ENCODE results near the gene SNAP23. TPM values are rescaled to one million over a fixed set of nuclear protein-coding genes. Genes with fewer than 3 reads are reported as not detected.

The SNAP23 gene
- total RNA-seq, 1 experiment from 2014 or later: 63.2 TPM

GRCh38 chr15:42499858-42500609 is 4.6 kb downstream of the SNAP23 start:
- Histone ChIP-seq H3K23me2 (ENCODE audit: insufficient read length, low read depth, low read length, poor library complexity, severe bottlenecking) (peaks cover 7% of the 10 kb centered on the region), H3K9ac (ENCODE audit: extremely low read depth, insufficient read length, low read length) (no peak overlapping the region), H4K5ac (ENCODE audit: insufficient read length, low read depth, low read length) (no peak overlapping the region), H2BK120ac (ENCODE audit: low read depth, low read length, poor library complexity, severe bottlenecking) (no peak overlapping the region), H3K4ac (ENCODE audit: low read depth, low read length) (no peak overlapping the region), H4K20me1 (ENCODE audit: control insufficient read depth, insufficient read depth, insufficient read length) (no peaks in the 10 kb centered on the region), H2BK15ac (ENCODE audit: low read depth, low read length) (no peak overlapping the region), H3K56ac (ENCODE audit: insufficient read length, low read depth, low read length) (no peak overlapping the region), H3K27me3 (ENCODE audit: insufficient read depth, low read length) (no peaks in the 10 kb centered on the region), H4K91ac (ENCODE audit: insufficient read length, low read depth, low read length) (no peak overlapping the region), H3K79me1 (ENCODE audit: insufficient read depth, low read depth, low read length, poor library complexity, severe bottlenecking) (peaks cover 19% of the 10 kb centered on the region), H3K14ac (ENCODE audit: insufficient read depth, low read length) (no peak overlapping the region), H3K79me2 (ENCODE audit: insufficient read depth, low read length) (peaks cover 8% of the 10 kb centered on the region; the same call in 1 of the 2 replicates), H2BK5ac (ENCODE audit: insufficient read length, low read length) (no peak overlapping the region), H3T11ph (ENCODE audit: low read length) (no peak overlapping the region), H2AFZ (ENCODE audit: low read length) (no peak overlapping the region), H3K27ac (ENCODE audit: insufficient read length, low read depth, low read length) (no peak overlapping the region), H3K18ac (ENCODE audit: insufficient read length, low read depth, low read length) (no peak overlapping the region), H3K4me2 (ENCODE audit: insufficient read depth, insufficient read length, low read length) (no peak overlapping the region), H3K23ac (ENCODE audit: insufficient read length, low read depth, low read length) (no peak overlapping the region), H2BK12ac (ENCODE audit: insufficient read length, low read depth, low read length) (no peak overlapping the region), H3K4me1 (ENCODE audit: insufficient read depth, low read length) (peaks cover 4% of the 10 kb centered on the region; the same call in 1 of the 2 replicates), H3K9me3 (ENCODE audit: control insufficient read depth, low read depth, low read length) (no peaks in the 10 kb centered on the region), H2AK5ac (ENCODE audit: insufficient read length, low read length) (no peak overlapping the region), H2BK20ac (ENCODE audit: low read depth, low read length, poor library complexity, severe bottlenecking) (no peak overlapping the region), H4K8ac (replicated peaks; ENCODE audit: insufficient read length, low read depth, low read length) (no peak overlapping the region)
- no peak for DNase-seq
- Mint-ChIP-seq H3K9me3 (no peaks in the 10 kb centered on the region), H3K36me3 (ENCODE audit: insufficient read depth in 1 of 3, low read depth in 3 of 3) (peaks cover 0 to 9% (median 6%) of the 10 kb centered on the region in 3 experiments; a peak in 5 of 7 replicates), H3K4me1 (peaks cover 23 to 36% of the 10 kb centered on the region in 2 experiments), H3K27ac (peak overlapping the region; percentile 32 to 83 (median 64); a peak in 2 of 7 replicates), H3K4me3 (0 out of 5 replicates have a peak overlapping the region, but pooled peaks of 1 of the 2 experiments have one; percentile 17), H3K27me3 (ENCODE audit: low read depth) (no peaks in the 10 kb centered on the region)
- WGBS (ENCODE audit: extremely low coverage, insufficient read length, low lambda C conversion rate): no CpG with 5 or more reads among the region's 12 CpGs
- TF ChIP-seq CTCF (conservative IDR thresholded peaks at IDR 0.05): no peak
